Measurements from ENCODE around the gene PLEKHM3. TPM values are rescaled to one million over a fixed set of nuclear protein-coding genes. Genes with fewer than 3 reads are reported as not detected.

PLEKHM3 gene
- total and polyA plus RNA-seq, 2 experiments from 2014 or later = 6.7 to 8.0 TPM

- no peak for TF ChIP-seq CTCF (IDR thresholded peaks at IDR 0.05; ENCODE audit: low read depth, low read length)
- DNase-seq (ENCODE audit: low read depth in 1 of 2, low spot score in 1 of 2) = no peak
- H3K9me3 ChIP-seq (ENCODE audit: low read depth) = no peaks in the 10 kb centered on the region
- H3K4me1 ChIP-seq (ENCODE audit: low read depth) = no peaks in the 10 kb centered on the region
- no peaks in the 10 kb centered on the region for H3K27me3 ChIP-seq
- no peaks in the 10 kb centered on the region for H3K36me3 ChIP-seq
- no peak overlapping the region for H3K4me3 ChIP-seq
- H3K27ac ChIP-seq = no peak overlapping the region
Measured at GRCh38 chr2:207845202-207845864, 180.0 kb downstream of the PLEKHM3 start.

DNA sequence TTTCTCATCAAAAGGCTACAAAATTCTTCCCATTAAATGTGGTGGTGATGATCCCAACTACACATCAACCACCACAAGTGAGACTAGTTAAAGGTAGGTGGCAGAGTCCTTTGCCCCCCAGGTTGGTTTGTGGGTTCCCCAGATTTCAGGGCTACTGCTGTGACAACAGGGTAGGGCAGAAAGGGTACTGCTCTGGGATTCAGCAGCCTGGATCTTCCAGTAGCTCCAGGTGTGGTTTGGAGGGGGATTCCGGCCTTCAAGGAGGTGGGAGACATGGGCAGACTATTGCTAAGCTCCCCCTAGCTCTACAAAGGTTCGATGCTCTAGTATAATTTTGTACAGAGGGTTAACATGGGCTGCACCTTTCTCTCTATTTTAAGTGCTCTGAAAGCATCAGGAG, 180.7 kb downstream of the PLEKHM3 start:
- Histone ChIP-seq H3K27me3 (no peaks in the 10 kb centered on the region), H3K4me3 (no peak overlapping the region), H3K9me3 (ENCODE audit: low read depth) (no peaks in the 10 kb centered on the region), H3K4me1 (ENCODE audit: low read depth) (no peaks in the 10 kb centered on the region), H3K36me3 (no peaks in the 10 kb centered on the region), H3K27ac (no peak overlapping the region)
- no peak for TF ChIP-seq CTCF (IDR thresholded peaks at IDR 0.05; ENCODE audit: low read depth, low read length)
- no peak for DNase-seq (ENCODE audit: low read depth in 1 of 2, low spot score in 1 of 2)

- no peak for TF ChIP-seq CTCF (IDR thresholded peaks at IDR 0.05; ENCODE audit: low read depth, low read length)
- no peak for DNase-seq (ENCODE audit: low read depth in 1 of 2, low spot score in 1 of 2)
- H3K36me3 ChIP-seq = no peaks in the 10 kb centered on the region
- no peaks in the 10 kb centered on the region for H3K9me3 ChIP-seq (ENCODE audit: low read depth)
- H3K27me3 ChIP-seq = no peaks in the 10 kb centered on the region
- peaks cover 9% of the 10 kb centered on the region for H3K4me1 ChIP-seq (ENCODE audit: low read depth)
- no peak overlapping the region for H3K4me3 ChIP-seq
- H3K27ac ChIP-seq = no peak overlapping the region
Measured at GRCh38 chr2:207840101-207840500, 185.2 kb downstream of the PLEKHM3 start.

DNA sequence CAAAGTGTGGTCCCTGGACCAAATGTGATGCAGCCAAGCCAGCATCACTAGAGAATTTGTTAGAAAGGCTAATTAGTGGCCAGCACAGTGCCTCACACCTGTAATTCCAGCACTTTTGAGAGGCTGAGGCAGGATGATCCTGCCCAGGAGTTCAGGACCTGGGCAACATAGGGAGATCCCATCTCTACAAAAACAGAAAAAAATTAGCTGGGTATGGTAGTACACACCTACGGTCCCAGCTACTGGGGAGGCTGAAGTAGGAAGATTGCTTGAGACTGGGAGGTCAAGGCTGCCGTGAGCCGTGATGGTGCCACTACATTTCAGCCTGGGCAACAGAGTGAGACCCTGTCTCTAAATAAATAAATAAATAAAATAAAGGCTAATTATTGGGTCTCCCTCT, 185.8 kb downstream of the PLEKHM3 start:
- DNase-seq (ENCODE audit: low read depth in 1 of 2, low spot score in 1 of 2) = no peak

GRCh38 chr2:207839028-207839427, 186.3 kb downstream of the PLEKHM3 start:
- no peaks in the 10 kb centered on the region for H3K36me3 ChIP-seq
- H3K4me3 ChIP-seq = no peak overlapping the region
- no peak overlapping the region for H3K27ac ChIP-seq
- no peaks in the 10 kb centered on the region for H3K27me3 ChIP-seq
- no peak for DNase-seq (ENCODE audit: low read depth in 1 of 2, low spot score in 1 of 2)
- no peak for TF ChIP-seq CTCF (IDR thresholded peaks at IDR 0.05; ENCODE audit: low read depth, low read length)
- no peaks in the 10 kb centered on the region for H3K9me3 ChIP-seq (ENCODE audit: low read depth)
- peaks cover 9% of the 10 kb centered on the region for H3K4me1 ChIP-seq (ENCODE audit: low read depth)

More for the DNA sequence above, 185.8 kb downstream of the PLEKHM3 start:
- H3K9me3 ChIP-seq (ENCODE audit: low read depth) = no peaks in the 10 kb centered on the region
- H3K27me3 ChIP-seq = no peaks in the 10 kb centered on the region
- H3K4me3 ChIP-seq = no peak overlapping the region
- peaks cover 9% of the 10 kb centered on the region for H3K4me1 ChIP-seq (ENCODE audit: low read depth)
- no peak for TF ChIP-seq CTCF (IDR thresholded peaks at IDR 0.05; ENCODE audit: low read depth, low read length)
- H3K36me3 ChIP-seq = no peaks in the 10 kb centered on the region
- H3K27ac ChIP-seq = no peak overlapping the region
